ENCODE data around the gene MALT1. TPM values are rescaled to one million over a fixed set of nuclear protein-coding genes. Genes with fewer than 3 reads are reported as not detected.

The MALT1 gene
- total RNA-seq, 6 experiments from 2014 or later = 9.2 to 16.0 (median 10.2) TPM

DNA sequence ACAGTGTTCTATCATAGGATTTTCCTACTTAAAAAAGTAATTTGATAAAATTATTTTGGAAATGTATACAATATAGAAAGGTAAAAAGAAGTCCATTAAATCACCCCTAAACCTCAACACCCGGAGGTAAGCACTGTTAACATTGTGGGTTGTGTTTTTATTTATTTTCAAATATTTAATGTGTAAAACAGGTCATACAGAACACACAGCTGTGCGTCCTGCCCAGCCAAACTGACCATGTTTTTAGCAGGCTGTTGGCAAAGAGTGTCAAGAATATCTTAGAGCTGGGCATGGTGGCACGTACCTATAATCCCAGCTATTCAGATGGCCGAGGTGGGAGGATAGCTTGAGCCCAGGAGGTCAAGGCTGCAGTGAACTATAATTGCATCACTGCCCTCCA, 114.6 kb downstream of the MALT1 start:
- Histone ChIP-seq H3K36me3 (no peaks in the 10 kb centered on the region), H3K4me1 (peaks cover 0 to 3% (median 0%) of the 10 kb centered on the region in 4 donors), H3K27me3 (no peaks in the 10 kb centered on the region), H3K9me3 (no peaks in the 10 kb centered on the region), H3K4me3 (no peak overlapping the region), H3K27ac (no peak overlapping the region)
- DNase-seq (no peak), ATAC-seq (no peak)
- 54% methylated on average over 3 of the region's 4 CpGs for WGBS (ENCODE audit: insufficient coverage, low coverage, low lambda C conversion rate, missing lambda C conversion rate)
- intact Hi-C loops (cut with DNase I) = no loop called here
- TF ChIP-seq POLR2A (IDR thresholded peaks at IDR 0.05) = no peak
- TF ChIP-seq CTCF (IDR thresholded peaks at IDR 0.05) = no peak

- WGBS (ENCODE audit: insufficient coverage, low coverage, low lambda C conversion rate, missing lambda C conversion rate) = 82% methylated on average over 12 of the region's 14 CpGs
- no peak for DNase-seq
- intact Hi-C loops (cut with DNase I) = no loop called here
- H3K4me1 ChIP-seq = peaks cover 0 to 3% (median 0%) of the 10 kb centered on the region in 4 donors
- no peak overlapping the region for H3K4me3 ChIP-seq
- no peak for ATAC-seq
- no peak overlapping the region for H3K27ac ChIP-seq
- no peaks in the 10 kb centered on the region for H3K9me3 ChIP-seq
- no peak for TF ChIP-seq POLR2A (IDR thresholded peaks at IDR 0.05)
- H3K36me3 ChIP-seq = no peaks in the 10 kb centered on the region
- H3K27me3 ChIP-seq = no peaks in the 10 kb centered on the region
Observed at GRCh38 chr18:58787536-58788149, 116.4 kb downstream of the MALT1 start.

DNA sequence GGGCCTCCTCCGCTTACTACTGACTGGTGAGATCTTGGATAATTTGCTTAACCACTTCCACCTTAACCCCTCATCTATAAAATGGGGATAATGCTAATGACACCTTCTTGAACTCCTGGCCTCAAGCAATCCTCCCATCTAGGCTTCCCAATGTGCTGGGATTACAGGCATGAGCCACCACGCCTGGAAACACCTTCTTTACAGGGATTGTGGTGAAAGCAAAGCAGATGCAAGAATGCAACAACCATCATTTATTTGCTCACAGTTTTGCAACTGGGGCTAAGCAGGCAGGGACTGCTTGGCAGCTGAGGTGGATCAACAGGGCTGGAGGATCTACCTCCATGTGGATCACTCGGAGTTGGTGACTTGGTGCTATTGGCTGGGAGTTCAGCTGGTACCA, 117.2 kb downstream of the MALT1 start:
- peak in 2 of 4 donors; percentile 31 to 32 for ATAC-seq
- no peak for DNase-seq
- H3K27me3 ChIP-seq = no peaks in the 10 kb centered on the region
- no peak overlapping the region for H3K27ac ChIP-seq
- H3K4me3 ChIP-seq = no peak overlapping the region
- H3K4me1 ChIP-seq = peaks cover 0 to 3% (median 0%) of the 10 kb centered on the region in 4 donors
- no peaks in the 10 kb centered on the region for H3K9me3 ChIP-seq
- intact Hi-C loops (cut with DNase I) = no loop called here
- no peak for TF ChIP-seq CTCF (IDR thresholded peaks at IDR 0.05)
- WGBS (ENCODE audit: insufficient coverage, low coverage, low lambda C conversion rate, missing lambda C conversion rate) = 93% methylated on average over 2 of the region's 3 CpGs
- no peaks in the 10 kb centered on the region for H3K36me3 ChIP-seq

DNA sequence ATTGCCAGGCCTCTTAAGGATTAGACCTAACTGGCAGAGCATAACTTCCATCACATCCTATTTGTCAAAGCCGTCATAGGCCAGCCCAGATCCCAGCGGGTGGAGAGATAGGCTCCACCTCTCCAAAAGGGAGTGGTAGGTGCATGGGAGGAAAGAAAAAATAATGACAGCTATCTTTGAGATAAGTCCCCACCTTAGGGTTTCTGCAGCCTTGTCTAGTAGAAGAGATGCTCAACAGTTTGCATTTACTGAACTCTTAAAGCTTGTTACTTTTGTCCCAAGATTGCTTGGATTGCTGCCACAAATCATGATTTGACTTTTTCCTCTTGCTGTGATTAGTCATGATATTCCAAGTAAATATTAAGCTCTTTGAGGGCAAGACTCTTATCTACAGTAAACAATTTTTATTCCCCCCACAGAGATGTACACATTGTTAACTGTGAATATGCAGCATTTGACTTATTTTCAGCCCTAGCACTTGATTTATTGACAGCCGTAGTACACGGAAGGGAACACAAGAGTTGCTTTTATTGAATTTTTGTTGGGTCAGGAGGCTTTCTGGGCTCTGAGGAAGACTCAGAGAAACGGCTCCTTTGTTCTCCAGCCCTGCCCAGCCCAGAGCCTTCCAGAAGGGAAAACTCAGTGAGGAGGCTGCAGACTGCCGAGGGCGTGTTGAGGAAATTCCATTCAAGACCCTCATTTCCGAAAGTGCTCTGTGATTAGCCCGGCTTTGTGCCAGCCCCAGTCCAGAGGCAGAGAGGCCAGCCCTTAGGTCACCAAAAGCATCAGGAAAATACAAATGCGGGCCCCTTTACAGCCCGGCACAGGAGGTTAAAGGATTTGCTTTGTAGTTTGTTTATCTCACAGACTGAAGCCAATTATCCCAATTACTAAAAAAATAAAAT, 118.0 kb downstream of the MALT1 start:
- H3K4me1 ChIP-seq = peaks cover 0 to 3% (median 0%) of the 10 kb centered on the region in 4 donors
- H3K27ac ChIP-seq = peak overlapping the region in 2 of 3 donors; percentile 21 to 34

More for the DNA sequence above, 118.0 kb downstream of the MALT1 start:
- Histone ChIP-seq H3K4me3 (no peak overlapping the region), H3K27me3 (no peaks in the 10 kb centered on the region), H3K36me3 (no peaks in the 10 kb centered on the region), H3K9me3 (no peaks in the 10 kb centered on the region)
- 63% methylated on average over 11 of the region's 11 CpGs for WGBS (ENCODE audit: insufficient coverage, low coverage, low lambda C conversion rate, missing lambda C conversion rate)
- intact Hi-C loops (cut with DNase I) = no loop called here
- DNase-seq (peak in 2 of 3 donors; percentile 39 to 51), ATAC-seq (peak; percentile 65 to 87 (median 68))
- TF ChIP-seq POLR2A (IDR thresholded peaks at IDR 0.05) (no peak), CTCF (IDR thresholded peaks at IDR 0.05) (no peak)
